BE2C (cell line): ENCODE measurements around the gene VSTM4.

Experiments used
- DNase-seq: peaks from one replicate; pipeline ENCODE4 v3.0.0-alpha.2; 2020
- H3K27me3 ChIP-seq: fragments of 250-450 bp; sonication (Bioruptor Pico); 2 replicates; pipeline ENCODE4 v1.5.1; 2020; ENCODE audit warnings: mild to moderate bottlenecking
- H3K36me3 ChIP-seq: fragments of 250-450 bp; sonication (Bioruptor Pico); 2 replicates; pipeline ENCODE4 v1.5.1; 2020; ENCODE audit warnings: mild to moderate bottlenecking
- H3K4me1 ChIP-seq: fragments of 250-450 bp; sonication (Bioruptor Pico); 2 replicates; pipeline ENCODE4 v1.5.1; 2020
- H3K4me3 ChIP-seq: 2 replicates; pipeline ENCODE4 v1.5.1; 2011; ENCODE audit warnings: low read depth, low read length
- H3K9me3 ChIP-seq: fragments of 250-450 bp; sonication (Bioruptor Pico); 2 replicates; pipeline ENCODE4 v1.5.1; 2020
- TF ChIP-seq, protein P1 (sequence below): IDR thresholded peaks from 2 replicates; pipeline ENCODE4 v1.5.1; 2012; ENCODE audit warnings: mild to moderate bottlenecking, low read depth, low read length

VSTM4 gene

DNA sequence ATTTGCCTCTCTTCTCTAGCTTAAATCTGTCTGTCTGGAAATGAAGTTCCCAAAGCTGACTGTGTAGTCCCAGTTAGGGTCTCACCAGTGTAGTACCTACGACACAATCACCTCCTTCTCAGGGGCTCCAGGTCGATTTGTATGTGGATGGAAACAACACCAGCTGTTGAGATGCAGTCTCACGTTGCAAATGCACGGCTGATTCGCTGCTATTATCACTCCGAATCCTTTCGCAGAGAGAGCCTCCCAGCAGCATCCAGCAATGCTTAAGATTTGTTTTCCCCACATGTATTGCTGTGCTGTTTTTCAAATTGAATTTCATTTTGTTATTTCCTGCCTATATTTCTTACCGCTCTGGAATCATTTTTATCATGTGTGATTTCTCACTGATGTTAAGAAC, 16.3 kb downstream of the VSTM4 start:
- no peaks in the 10 kb centered on the region for H3K4me1 ChIP-seq
- H3K4me3 ChIP-seq, result no peak overlapping the region
- DNase-seq, result no peak
- H3K36me3 ChIP-seq, result no peaks in the 10 kb centered on the region
- no peaks in the 10 kb centered on the region for H3K27me3 ChIP-seq
- TF ChIP-seq, protein P1, sequence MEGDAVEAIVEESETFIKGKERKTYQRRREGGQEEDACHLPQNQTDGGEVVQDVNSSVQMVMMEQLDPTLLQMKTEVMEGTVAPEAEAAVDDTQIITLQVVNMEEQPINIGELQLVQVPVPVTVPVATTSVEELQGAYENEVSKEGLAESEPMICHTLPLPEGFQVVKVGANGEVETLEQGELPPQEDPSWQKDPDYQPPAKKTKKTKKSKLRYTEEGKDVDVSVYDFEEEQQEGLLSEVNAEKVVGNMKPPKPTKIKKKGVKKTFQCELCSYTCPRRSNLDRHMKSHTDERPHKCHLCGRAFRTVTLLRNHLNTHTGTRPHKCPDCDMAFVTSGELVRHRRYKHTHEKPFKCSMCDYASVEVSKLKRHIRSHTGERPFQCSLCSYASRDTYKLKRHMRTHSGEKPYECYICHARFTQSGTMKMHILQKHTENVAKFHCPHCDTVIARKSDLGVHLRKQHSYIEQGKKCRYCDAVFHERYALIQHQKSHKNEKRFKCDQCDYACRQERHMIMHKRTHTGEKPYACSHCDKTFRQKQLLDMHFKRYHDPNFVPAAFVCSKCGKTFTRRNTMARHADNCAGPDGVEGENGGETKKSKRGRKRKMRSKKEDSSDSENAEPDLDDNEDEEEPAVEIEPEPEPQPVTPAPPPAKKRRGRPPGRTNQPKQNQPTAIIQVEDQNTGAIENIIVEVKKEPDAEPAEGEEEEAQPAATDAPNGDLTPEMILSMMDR, result no peak
- H3K9me3 ChIP-seq, result no peaks in the 10 kb centered on the region

DNA sequence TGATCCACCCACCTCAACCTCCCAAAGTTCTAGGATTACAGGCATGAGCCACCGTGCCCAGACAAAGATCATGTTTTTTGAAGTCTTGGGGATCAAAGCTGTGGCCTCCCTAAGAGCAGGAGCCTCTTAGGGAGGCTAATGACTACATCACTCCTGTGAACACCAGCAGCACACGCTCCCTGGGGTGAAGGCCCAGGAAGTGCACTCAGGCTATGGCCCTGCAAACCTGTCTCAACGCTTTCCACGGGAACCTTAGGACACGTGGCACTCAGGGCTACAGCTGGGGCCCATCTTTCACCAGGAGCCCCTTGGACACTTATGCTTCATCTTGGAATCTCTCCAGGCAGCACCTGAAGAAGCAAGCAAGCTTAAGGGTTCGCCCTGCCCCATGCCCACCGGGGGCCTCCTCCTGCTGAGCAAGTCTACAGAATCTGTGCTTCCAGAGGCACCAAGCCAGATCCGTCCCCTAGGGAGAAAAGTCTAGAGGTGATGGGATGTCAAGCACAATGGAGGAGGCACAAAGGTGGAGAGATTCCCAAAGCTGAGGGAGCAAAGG, 18.4 kb downstream of the VSTM4 start:
- Histone ChIP-seq H3K4me3 (no peak overlapping the region), H3K4me1 (no peaks in the 10 kb centered on the region), H3K9me3 (no peaks in the 10 kb centered on the region), H3K27me3 (no peaks in the 10 kb centered on the region), H3K36me3 (no peaks in the 10 kb centered on the region)
- DNase-seq, result no peak
- TF ChIP-seq, protein P1, result no peak

DNA sequence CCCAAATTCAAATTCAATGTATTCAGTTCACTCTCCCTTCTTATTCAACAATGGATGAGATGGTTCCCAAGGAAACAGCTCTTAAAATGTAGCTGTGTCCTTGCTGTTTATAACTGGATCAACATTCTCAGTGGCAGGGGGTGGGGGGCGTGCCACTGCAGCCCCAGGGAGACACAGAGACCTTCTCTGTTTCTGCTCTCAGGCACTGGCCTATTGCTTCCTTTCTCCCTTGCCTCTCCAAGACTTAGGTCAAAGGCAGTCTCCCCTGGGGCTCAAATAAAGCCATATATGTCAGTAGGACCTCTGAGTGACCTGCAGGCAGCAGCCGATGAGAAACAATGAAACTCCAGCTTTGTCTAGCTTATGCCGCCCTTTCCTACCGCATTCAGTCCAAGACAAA, 20.7 kb downstream of the VSTM4 start:
- no peaks in the 10 kb centered on the region for H3K27me3 ChIP-seq

DNA sequence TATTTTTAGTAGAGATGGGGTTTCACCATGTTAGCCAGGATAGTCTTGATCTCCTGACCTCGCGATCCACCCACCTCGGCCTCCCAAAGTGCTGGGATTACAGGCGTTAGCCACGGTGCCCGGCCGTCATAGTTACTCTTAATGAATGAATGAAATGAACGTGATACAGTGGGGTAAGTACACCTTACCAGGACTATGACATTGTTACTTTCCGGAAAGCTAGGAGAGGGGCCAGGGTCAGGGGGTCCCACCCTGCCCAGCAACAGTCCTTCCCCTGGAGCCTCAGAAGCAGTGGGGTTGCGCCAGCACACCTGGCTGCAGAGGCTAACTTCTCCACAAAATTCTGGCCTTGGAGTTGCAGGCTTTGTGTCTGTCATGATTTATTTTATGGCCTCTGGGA, 21.4 kb downstream of the VSTM4 start:
- H3K36me3 ChIP-seq, result no peaks in the 10 kb centered on the region
- no peak overlapping the region for H3K4me3 ChIP-seq
- no peak for DNase-seq
- no peaks in the 10 kb centered on the region for H3K4me1 ChIP-seq
- TF ChIP-seq, protein P1, result no peak
- H3K27me3 ChIP-seq, result no peaks in the 10 kb centered on the region
- H3K9me3 ChIP-seq, result no peaks in the 10 kb centered on the region

More for the DNA sequence above, 20.7 kb downstream of the VSTM4 start:
- TF ChIP-seq, protein P1, result no peak
- H3K36me3 ChIP-seq, result no peaks in the 10 kb centered on the region
- no peak for DNase-seq
- H3K4me1 ChIP-seq, result no peaks in the 10 kb centered on the region
- no peaks in the 10 kb centered on the region for H3K9me3 ChIP-seq
- no peak overlapping the region for H3K4me3 ChIP-seq

DNA sequence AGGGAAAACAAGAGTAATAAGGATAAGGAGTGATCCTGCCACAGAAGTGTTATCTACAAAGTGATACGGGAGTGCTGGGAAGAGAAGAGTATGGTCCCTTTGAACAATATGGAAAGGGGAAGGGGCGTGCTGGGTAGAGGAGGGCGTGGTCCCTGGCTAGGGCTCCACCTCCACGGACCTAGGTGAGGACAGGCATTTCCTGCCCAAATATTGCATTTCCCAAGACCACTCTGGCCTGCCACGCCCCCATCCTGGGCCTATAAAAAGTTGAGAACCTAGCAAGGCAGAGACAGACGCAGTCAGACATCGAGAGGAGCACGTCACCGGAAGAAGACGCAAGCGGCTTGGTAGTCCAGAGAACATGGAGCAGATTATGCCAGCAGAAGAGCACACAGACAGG, 22.8 kb downstream of the VSTM4 start:
- DNase-seq, result no peak
- Histone ChIP-seq H3K36me3 (no peaks in the 10 kb centered on the region), H3K4me1 (no peaks in the 10 kb centered on the region), H3K9me3 (no peaks in the 10 kb centered on the region), H3K4me3 (no peak overlapping the region), H3K27me3 (no peaks in the 10 kb centered on the region)
- TF ChIP-seq, protein P1, result no peak

DNA sequence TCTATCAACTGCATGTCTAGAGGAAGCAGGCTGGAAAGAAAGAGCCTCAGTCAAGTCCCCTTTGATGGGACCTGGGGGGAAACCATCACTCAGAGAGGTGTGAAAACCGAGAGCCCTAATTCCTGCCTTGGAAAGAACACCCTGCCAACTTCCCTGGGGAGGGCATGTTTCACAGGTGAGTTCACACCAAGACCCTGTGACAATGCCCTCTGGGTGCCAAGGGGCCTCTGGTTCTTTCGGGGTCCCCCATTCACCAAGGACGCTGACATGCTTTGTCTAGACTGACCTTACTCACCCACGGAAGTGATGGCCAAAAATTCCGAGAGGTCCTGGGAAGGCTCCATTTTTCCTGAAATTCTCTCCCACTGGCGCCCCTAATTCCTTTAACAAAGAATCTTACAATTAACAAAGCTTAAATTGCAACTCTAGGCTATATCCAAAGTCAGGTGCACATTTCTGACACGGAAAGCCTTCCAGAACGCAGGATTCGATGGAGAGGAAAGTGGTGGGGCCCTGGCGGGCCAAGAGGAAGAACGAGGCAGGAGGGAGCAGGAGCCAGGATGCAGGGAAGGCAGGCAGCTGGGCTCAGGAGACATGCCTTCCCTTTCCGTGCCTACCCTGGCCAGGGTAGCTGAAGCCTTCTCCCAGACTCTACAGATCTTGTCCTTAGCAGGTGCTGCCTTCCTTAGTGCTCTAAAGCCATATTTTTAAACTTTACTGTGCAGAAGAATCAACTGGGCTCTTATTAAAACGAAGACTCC, 23.7 kb downstream of the VSTM4 start:
- no peak for DNase-seq
- H3K27me3 ChIP-seq, result no peaks in the 10 kb centered on the region
- TF ChIP-seq, protein P1, result no peak

More for the DNA sequence above, 23.7 kb downstream of the VSTM4 start:
- H3K4me1 ChIP-seq, result no peaks in the 10 kb centered on the region
- no peaks in the 10 kb centered on the region for H3K9me3 ChIP-seq
- no peaks in the 10 kb centered on the region for H3K36me3 ChIP-seq
- H3K4me3 ChIP-seq, result no peak overlapping the region
